Left ventricle myocardium inferior (tissue), 1 donor: Measurements from ENCODE around the gene CCDC170. TPM values are rescaled to one million over a fixed set of nuclear protein-coding genes. Genes with fewer than 3 reads are reported as not detected.
"Not testable (repeated sequence)": the region's sequence is repeated elsewhere in the genome, so short reads cannot be mapped to it uniquely, and the experiment has no call there.

Source experiments
- DNase-seq: peaks from one replicate; pipeline ENCODE4 v3.0.0-alpha.2; 2020
- H3K27ac ChIP-seq: fragments of 200-600 bp; replicated peaks from 2 replicates; pipeline ENCODE4 v1.8.0; 2021
- H3K27me3 ChIP-seq: fragments of 200-600 bp; 2 replicates; pipeline ENCODE4 v1.8.0; 2021; ENCODE audit warnings: low read depth
- H3K36me3 ChIP-seq: fragments of 200-600 bp; 2 replicates; pipeline ENCODE4 v1.8.0; 2021
- H3K4me1 ChIP-seq: fragments of 200-600 bp; 2 replicates; pipeline ENCODE4 v1.8.0; 2021
- H3K4me3 ChIP-seq: fragments of 200-600 bp; 2 replicates; pipeline ENCODE4 v1.8.0; 2021; ENCODE audit warnings: mild to moderate bottlenecking, moderate library complexity
- H3K9me3 ChIP-seq: fragments of 200-600 bp; replicated peaks from 2 replicates; pipeline ENCODE4 v1.8.0; 2021
- intact Hi-C: fragments of 100-400 bp; cut with micrococcal nuclease; formaldehyde crosslinking; loops from one replicate; pipeline ENCODE4 v1.11.0; 2022
- total RNA-seq: library from RNA; stranded (reverse); fragmentation: NEBNext Ultra II Directional; extraction: Animal tissue kit (Norgen Biotek cat#: 25700); gene quantifications from one replicate; pipeline ENCODE4 v1.2.1, GENCODE V29; 2021
- TF ChIP-seq, protein P1 (sequence below): fragments of 200-600 bp; IDR thresholded peaks from 2 replicates; pipeline ENCODE4 v1.8.0; 2021; ENCODE audit warnings: antibody characterized with exemption, mild to moderate bottlenecking, borderline replicate concordance
- donor health status: DM: no; HTN: yes; CAD: no; lungs with severe emphysema.

Gene CCDC170
- total RNA-seq, 1 donor from 2014 or later, result 0.36 TPM

DNA sequence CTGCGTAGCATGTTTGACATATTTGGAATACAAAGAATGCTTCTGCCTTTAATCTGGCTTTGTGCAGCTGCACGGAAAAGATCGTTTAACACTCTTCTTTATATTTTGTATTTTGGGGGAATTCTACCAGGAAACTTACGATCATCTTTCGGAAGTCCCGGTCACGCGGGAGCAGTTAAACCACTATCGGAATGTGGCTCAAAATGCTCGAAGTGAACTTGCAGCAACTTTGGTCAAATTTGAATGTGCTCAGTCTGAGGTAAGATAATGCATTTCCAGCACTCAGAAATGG, 42.3 kb downstream of the CCDC170 start:
- TF ChIP-seq, protein P1, sequence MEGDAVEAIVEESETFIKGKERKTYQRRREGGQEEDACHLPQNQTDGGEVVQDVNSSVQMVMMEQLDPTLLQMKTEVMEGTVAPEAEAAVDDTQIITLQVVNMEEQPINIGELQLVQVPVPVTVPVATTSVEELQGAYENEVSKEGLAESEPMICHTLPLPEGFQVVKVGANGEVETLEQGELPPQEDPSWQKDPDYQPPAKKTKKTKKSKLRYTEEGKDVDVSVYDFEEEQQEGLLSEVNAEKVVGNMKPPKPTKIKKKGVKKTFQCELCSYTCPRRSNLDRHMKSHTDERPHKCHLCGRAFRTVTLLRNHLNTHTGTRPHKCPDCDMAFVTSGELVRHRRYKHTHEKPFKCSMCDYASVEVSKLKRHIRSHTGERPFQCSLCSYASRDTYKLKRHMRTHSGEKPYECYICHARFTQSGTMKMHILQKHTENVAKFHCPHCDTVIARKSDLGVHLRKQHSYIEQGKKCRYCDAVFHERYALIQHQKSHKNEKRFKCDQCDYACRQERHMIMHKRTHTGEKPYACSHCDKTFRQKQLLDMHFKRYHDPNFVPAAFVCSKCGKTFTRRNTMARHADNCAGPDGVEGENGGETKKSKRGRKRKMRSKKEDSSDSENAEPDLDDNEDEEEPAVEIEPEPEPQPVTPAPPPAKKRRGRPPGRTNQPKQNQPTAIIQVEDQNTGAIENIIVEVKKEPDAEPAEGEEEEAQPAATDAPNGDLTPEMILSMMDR, result no peak
- intact Hi-C loops, result no loop called here

DNA sequence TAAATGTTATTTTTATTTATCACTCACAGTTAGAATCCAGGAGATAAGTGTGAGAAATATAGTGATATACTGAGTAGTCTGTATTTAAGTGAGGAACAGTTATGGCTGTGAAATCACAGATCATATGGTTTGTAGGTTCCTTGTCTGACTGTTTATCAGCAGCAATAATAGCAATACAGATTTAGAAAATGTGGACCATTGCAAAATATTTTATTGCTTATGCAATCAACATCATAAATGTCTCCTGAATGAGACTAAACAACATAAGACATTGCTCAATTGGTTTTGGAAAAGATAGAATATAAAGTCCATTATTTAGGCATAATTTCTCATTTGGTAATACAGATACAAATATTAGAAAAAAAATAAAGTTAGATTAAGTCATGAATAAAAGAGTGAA, 43.7 kb downstream of the CCDC170 start:
- Histone ChIP-seq H3K27ac (no peak overlapping the region), H3K4me1 (no peaks in the 10 kb centered on the region), H3K4me3 (no peak overlapping the region), H3K36me3 (peaks cover 3% of the 10 kb centered on the region), H3K9me3 (peaks cover 18% of the 10 kb centered on the region), H3K27me3 (no peaks in the 10 kb centered on the region)
- TF ChIP-seq, protein P1, result no peak
- intact Hi-C loops, result no loop called here
- no peak for DNase-seq

More for the DNA sequence above, 42.3 kb downstream of the CCDC170 start:
- Histone ChIP-seq H3K27ac (no peak overlapping the region), H3K36me3 (peaks cover 3% of the 10 kb centered on the region), H3K9me3 (peaks cover 27% of the 10 kb centered on the region), H3K4me3 (no peak overlapping the region), H3K27me3 (no peaks in the 10 kb centered on the region), H3K4me1 (no peaks in the 10 kb centered on the region)
- DNase-seq, result no peak

DNA sequence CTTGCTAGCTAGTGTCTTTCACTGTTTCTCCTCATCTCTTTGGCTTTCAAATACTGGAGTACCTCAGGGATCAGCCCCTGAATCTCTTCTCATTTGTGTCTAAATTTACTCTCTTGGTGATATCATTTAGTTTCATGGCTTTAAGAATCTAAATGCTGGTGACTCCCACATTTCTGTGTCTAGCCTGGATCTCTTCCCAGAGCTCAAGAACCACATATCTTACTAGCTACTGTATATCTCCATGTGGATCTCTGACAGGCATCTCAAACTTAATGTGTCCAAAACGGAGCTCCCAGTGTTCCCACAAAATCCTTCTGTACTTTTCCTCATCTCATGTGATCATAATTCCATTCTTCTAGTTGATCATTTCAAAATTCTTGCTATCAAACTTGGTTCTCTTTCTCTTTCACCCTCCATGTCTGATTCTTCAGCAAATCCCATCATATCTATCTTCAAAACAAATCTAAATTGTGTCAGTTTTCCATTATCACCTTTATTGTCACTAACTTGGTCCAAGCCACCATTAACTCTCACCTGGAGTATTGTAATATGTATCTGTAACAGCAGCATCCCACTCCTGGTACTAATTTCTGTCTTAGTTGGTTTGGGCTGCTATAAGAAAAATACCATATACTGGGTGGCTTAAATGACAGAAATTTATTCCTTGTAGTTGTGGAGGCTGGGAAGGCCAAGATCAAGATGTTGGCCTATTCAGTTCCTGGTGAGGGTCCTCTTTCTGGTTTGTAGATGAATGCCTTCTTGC, 45.9 kb downstream of the CCDC170 start:
- Histone ChIP-seq H3K9me3 (peaks cover 18% of the 10 kb centered on the region), H3K27me3 (no peaks in the 10 kb centered on the region), H3K4me3 (no peak overlapping the region), H3K36me3 (peaks cover 3% of the 10 kb centered on the region), H3K4me1 (no peaks in the 10 kb centered on the region), H3K27ac (no peak overlapping the region)
- intact Hi-C loops, result no loop called here
- no peak for DNase-seq
- TF ChIP-seq, protein P1, result no peak

DNA sequence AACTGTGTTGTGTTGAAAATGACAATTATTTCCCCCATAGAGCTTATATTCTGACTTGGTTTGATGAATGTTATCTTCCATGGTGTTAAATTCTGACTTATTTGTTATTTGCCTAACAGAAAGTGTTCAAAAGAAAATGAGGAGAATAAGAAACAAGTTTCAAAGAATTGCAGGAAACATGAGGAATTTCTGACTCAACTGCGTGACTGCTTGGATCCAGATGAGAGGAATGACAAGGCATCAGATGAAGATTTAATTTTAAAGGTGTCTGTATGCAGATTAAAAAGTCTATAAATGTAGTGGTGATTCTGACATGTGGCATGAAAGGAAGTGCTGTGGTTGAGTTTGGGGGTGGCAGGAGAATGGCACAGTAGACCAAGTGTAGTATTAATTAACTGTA, 50.6 kb downstream of the CCDC170 start:
- TF ChIP-seq, protein P1, result no peak
- Histone ChIP-seq H3K9me3 (peaks cover 16% of the 10 kb centered on the region), H3K36me3 (peaks cover 3% of the 10 kb centered on the region), H3K27me3 (no peaks in the 10 kb centered on the region), H3K27ac (no peak overlapping the region), H3K4me3 (no peak overlapping the region), H3K4me1 (no peaks in the 10 kb centered on the region)
- no peak for DNase-seq
- intact Hi-C loops, result no loop called here

DNA sequence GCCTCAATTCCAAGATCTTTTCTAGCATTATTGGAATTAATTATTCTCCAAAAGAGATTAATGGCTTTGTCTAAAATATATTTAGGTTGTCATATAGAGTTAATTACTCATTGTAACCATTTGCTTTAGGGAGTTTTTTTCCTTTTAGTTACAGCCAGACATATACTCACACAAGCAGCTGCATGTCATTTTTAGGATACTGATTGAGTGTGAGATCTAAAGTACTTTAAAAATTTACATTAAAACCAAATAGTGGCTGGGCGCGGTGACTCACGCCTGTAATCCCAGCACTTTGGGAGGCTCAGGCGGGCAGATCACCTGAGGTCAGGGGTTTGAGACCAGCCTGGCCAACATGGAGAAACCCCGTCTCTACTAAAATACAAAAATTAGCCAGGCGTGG, 51.1 kb downstream of the CCDC170 start:
- H3K4me3 ChIP-seq, H3K36me3 ChIP-seq, H3K4me1 ChIP-seq, H3K27ac ChIP-seq, intact Hi-C loops, H3K27me3 ChIP-seq, DNase-seq: not testable (repeated sequence)
- H3K9me3 ChIP-seq, result peaks cover 11% of the 10 kb centered on the region

DNA sequence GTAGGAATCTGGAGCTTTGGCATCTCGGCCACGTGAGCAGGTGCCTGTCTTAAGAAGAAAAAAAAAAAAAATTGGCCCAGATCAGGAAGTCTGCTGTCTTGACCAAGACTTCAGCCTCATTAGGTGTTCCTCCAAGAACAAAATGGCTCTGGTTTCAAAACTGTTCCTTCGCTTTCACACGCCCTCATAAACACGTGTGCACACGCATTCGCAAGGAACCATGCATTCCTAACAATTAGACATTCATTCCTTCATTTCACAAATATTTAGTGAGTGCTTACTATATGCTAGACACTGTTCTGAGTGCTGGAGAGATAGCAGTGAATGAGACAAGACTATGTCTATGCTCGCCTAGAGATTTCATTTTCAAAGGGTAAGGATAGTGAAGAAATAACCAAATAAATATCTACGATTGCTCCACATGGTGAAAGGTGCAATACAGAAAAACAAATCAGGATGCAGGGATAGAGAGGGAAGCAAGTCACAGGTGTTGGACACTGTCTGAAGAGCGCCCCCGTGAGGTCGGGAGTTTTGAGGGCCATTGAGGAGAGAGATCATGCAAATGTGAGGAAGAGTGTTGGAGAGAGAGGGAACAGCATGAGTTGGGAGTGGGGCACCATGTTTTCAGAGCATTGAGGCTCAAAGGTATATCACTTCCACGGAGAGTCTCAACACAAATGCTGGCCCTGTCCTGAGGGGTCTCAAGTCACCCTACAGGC, 53.3 kb downstream of the CCDC170 start:
- no peak overlapping the region for H3K27ac ChIP-seq
- TF ChIP-seq, protein P1, result no peak
- H3K4me1 ChIP-seq, result no peaks in the 10 kb centered on the region
- no peak overlapping the region for H3K4me3 ChIP-seq
- H3K27me3 ChIP-seq, result no peaks in the 10 kb centered on the region
- DNase-seq, result no peak
- intact Hi-C loops, result no loop called here
- H3K36me3 ChIP-seq, result no peaks in the 10 kb centered on the region
- peaks cover 19% of the 10 kb centered on the region for H3K9me3 ChIP-seq
